Smooth muscle cell (in vitro differentiated cells): Measurements from ENCODE around the gene OR8D1. TPM values are rescaled to one million over a fixed set of nuclear protein-coding genes. Genes with fewer than 3 reads are reported as not detected.

Experiments
- DNase-seq: peaks from one replicate; lab custom pipeline; 2025; ENCODE audit not compliant: unreplicated experiment; lab: John Stamatoyannopoulos, UW
- H2AFZ ChIP-seq: fragments of 200-600 bp; sonication (generic); 2 replicates; pipeline ENCODE4 v1.6.0; 2016; ENCODE audit warnings: antibody characterized with exemption, low read depth, mild to moderate bottlenecking
- H3F3A ChIP-seq: fragments of 200-600 bp; sonication (generic); 2 replicates; pipeline ENCODE4 v1.6.0; 2017; ENCODE audit warnings: antibody characterized with exemption, low read depth
- H3K27ac ChIP-seq: fragments of 200-600 bp; sonication (generic); 2 replicates; pipeline ENCODE4 v1.5.1; 2016; ENCODE audit warnings: low read depth, mild to moderate bottlenecking
- H3K27me3 ChIP-seq: fragments of 200-600 bp; sonication (generic); 2 replicates; pipeline ENCODE4 v1.6.1; 2016; ENCODE audit warnings: low read depth, mild to moderate bottlenecking
- H3K36me3 ChIP-seq: fragments of 200-600 bp; sonication (generic); 2 replicates; pipeline ENCODE4 v1.5.1; 2016; ENCODE audit warnings: low read depth
- H3K4me1 ChIP-seq: fragments of 200-600 bp; sonication (generic); 2 replicates; pipeline ENCODE4 v1.5.1; 2016; ENCODE audit warnings: low read depth
- H3K4me2 ChIP-seq: fragments of 200-600 bp; sonication (generic); 2 replicates; pipeline ENCODE4 v1.6.0; 2016; ENCODE audit warnings: mild to moderate bottlenecking
- H3K4me3 ChIP-seq: fragments of 200-600 bp; sonication (generic); 2 replicates; pipeline ENCODE4 v1.5.1; 2016; ENCODE audit warnings: mild to moderate bottlenecking
- H3K79me2 ChIP-seq: fragments of 200-600 bp; sonication (generic); 2 replicates; pipeline ENCODE4 v1.6.0; 2016; ENCODE audit warnings: low read depth, mild to moderate bottlenecking
- H3K9ac ChIP-seq: fragments of 200-600 bp; sonication (generic); 2 replicates; pipeline ENCODE4 v1.6.0; 2016; ENCODE audit warnings: low read depth
- H3K9me3 ChIP-seq: fragments of 200-600 bp; sonication (generic); replicated peaks from 2 replicates; pipeline ENCODE4 v1.5.1; 2016; ENCODE audit warnings: low read depth
- H4K20me1 ChIP-seq: fragments of 200-600 bp; sonication (generic); 2 replicates; pipeline ENCODE4 v1.6.0; 2016; ENCODE audit warnings: low read depth
- CTCF ChIP-seq: fragments of 200-600 bp; sonication (generic); IDR thresholded peaks from 2 replicates; pipeline ENCODE4 v1.5.1; 2017; ENCODE audit warnings: borderline replicate concordance, mild to moderate bottlenecking, antibody characterized with exemption; ENCODE audit not compliant: insufficient read depth, poor library complexity, severe bottlenecking
- WGBS: methylation state at CpG from one replicate; pipeline ENCODE4 v1.1.7; 2016; ENCODE audit warnings: low lambda C conversion rate; 5-methylcytosine and 5-hydroxymethylcytosine counted together
- polyA plus RNA-seq: library from polyadenylated mRNA; unstranded; fragments of >200 nt; fragmentation: Nextera tagmentation; extraction: Ambion mirVana; gene quantifications from 2 replicates; pipeline ENCODE4 v1.2.1, GENCODE V29; 2016
- total RNA-seq: library from RNA; depleted of rRNA; stranded (reverse); fragments of >200 nt; gene quantifications from 2 replicates; pipeline ENCODE4 v1.2.3, GENCODE V29; 2014

The OR8D1 gene
- total and polyA plus RNA-seq, 2 experiments from 2014 or later: not detected

- H4K20me1 ChIP-seq: no peaks in the 10 kb centered on the region
- no peak for TF ChIP-seq CTCF
- H3K9me3 ChIP-seq: no peaks in the 10 kb centered on the region
- H3K27ac ChIP-seq: no peak overlapping the region
- H3K4me3 ChIP-seq: no peak overlapping the region
- H3F3A ChIP-seq: no peaks in the 10 kb centered on the region
- H3K79me2 ChIP-seq: no peaks in the 10 kb centered on the region
- H3K4me2 ChIP-seq: no peak overlapping the region
- no peaks in the 10 kb centered on the region for H3K36me3 ChIP-seq
- no peak overlapping the region for H3K9ac ChIP-seq
- H3K4me1 ChIP-seq: no peaks in the 10 kb centered on the region
- H3K27me3 ChIP-seq: no peaks in the 10 kb centered on the region
- DNase-seq: no peak
- no peak overlapping the region for H2AFZ ChIP-seq
- WGBS: 94% methylated on average over 1 of the region's 1 CpG
Measured at GRCh38 chr11:124327775-124328174, 14.0 kb upstream of the OR8D1 start.

DNA sequence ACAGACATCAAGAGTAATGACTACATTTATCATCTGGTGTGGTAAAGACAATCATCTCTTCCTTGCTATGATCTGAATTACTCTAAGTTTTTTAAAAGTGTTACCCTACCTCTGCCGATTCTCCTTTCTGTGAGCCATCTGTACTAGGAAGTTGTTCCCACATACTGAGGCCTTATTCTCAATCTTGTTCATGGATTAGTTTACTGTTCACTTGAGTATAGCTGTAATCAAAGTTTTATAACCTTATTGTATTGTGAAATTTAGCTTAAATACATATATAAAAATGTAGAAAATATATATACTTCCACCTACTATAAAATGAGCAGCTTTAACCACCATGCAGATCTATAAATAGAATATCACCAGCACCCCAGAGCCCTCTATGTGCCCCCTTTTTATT lies 8.6 kb upstream of the OR8D1 start:
- Histone ChIP-seq H2AFZ (no peak overlapping the region), H3K27ac (no peak overlapping the region), H3K79me2 (no peaks in the 10 kb centered on the region), H3K27me3 (no peaks in the 10 kb centered on the region), H3K36me3 (no peaks in the 10 kb centered on the region), H3K4me3 (no peak overlapping the region), H3F3A (no peaks in the 10 kb centered on the region), H3K4me1 (no peaks in the 10 kb centered on the region), H3K4me2 (no peak overlapping the region), H3K9ac (no peak overlapping the region), H4K20me1 (no peaks in the 10 kb centered on the region), H3K9me3 (no peaks in the 10 kb centered on the region)
- DNase-seq: no peak
- 92% methylated on average over 1 of the region's 1 CpG for WGBS
- TF ChIP-seq CTCF: no peak

DNA sequence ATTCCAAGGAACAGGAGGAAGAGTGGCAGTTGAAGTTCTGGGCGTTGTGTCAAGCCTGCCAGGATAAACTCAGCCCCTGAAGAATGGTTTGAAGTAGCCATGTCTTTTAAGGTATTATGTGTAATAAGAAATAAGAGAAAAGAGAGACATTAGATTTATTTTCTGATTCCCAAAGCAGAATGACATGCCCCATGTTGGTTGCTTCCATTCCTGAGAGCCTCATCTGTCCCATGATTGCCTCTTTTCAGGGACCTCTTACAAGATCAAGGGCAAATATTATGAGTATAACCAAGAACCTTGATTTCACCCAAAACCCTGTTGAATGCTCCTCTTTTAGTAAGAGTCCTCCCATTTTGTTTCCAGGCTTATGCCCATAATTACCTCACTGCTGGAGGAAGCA lies 6.3 kb upstream of the OR8D1 start, which contains the start of gene OR8D2:
TSS of gene OR8D2 (minus strand) at position 101 of the 400 bp plus-strand sequence. CDS start at position 101, 0 bp downstream.
- no peak within 1 kb of the TSS for H2AFZ ChIP-seq
- H3K36me3 ChIP-seq: no peaks in the 10 kb centered on the region
- H4K20me1 ChIP-seq: no peaks in the 10 kb centered on the region
- no peaks in the 10 kb centered on the region for H3K4me1 ChIP-seq
- no peak within 1 kb of the TSS for H3K4me3 ChIP-seq
- no peaks in the 10 kb centered on the region for H3K9me3 ChIP-seq
- DNase-seq: no peak
- H3K79me2 ChIP-seq: no peaks in the 10 kb centered on the region
- no peaks in the 10 kb centered on the region for H3F3A ChIP-seq
- no peak for TF ChIP-seq CTCF
- WGBS: 85% methylated on average over 1 of the region's 1 CpG
- no peak within 1 kb of the TSS for H3K27ac ChIP-seq
- H3K4me2 ChIP-seq: no peak within 1 kb of the TSS
- no peak within 1 kb of the TSS for H3K9ac ChIP-seq
- H3K27me3 ChIP-seq: no peaks in the 10 kb centered on the region

DNA sequence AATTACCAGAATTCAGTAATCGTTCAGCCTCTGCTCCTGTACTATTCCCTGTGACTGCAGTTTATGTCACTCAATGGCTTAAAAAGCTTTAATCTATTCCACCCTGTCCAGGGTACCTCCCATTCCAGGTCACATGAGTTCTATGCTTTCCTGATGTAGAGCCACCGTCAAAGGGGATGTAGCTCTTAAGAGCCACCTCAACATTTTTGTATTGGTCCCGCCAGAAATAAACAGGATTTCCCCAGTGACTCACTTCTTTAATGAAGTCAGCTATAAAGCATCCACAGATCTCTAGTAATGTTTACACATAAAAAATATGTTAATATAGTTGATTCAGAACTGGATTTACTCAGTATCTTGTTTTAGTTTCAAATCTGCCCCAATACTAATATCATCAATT lies 1.3 kb upstream of the OR8D1 start:
- 70% methylated on average over 3 of the region's 3 CpGs for WGBS
- H3K9ac ChIP-seq: no peak overlapping the region
- H3K4me3 ChIP-seq: no peak overlapping the region
- H3K27me3 ChIP-seq: no peaks in the 10 kb centered on the region
- no peak for DNase-seq
- H3K27ac ChIP-seq: no peak overlapping the region
- no peaks in the 10 kb centered on the region for H3F3A ChIP-seq
- H3K4me2 ChIP-seq: no peak overlapping the region
- no peaks in the 10 kb centered on the region for H3K4me1 ChIP-seq
- no peaks in the 10 kb centered on the region for H3K36me3 ChIP-seq
- no peaks in the 10 kb centered on the region for H4K20me1 ChIP-seq
- TF ChIP-seq CTCF: no peak
- H2AFZ ChIP-seq: no peak overlapping the region
- no peaks in the 10 kb centered on the region for H3K9me3 ChIP-seq
- H3K79me2 ChIP-seq: no peaks in the 10 kb centered on the region
